Activated T-cell treated with anti-CD3 and anti-CD28 coated beads for 4 hours (primary cell): Measurements from ENCODE around the gene BEND7.

ENCODE experiments used
- DNase-seq: peaks from one replicate; pipeline ENCODE4 v3.0.0-alpha.2; 2020

The BEND7 gene

GRCh38 chr10:13520194-13520593 is 8.6 kb downstream of the BEND7 start:
- no peak for DNase-seq

- no peak for DNase-seq
Measured at GRCh38 chr10:13518076-13518692, 10.6 kb downstream of the BEND7 start.

GRCh38 chr10:13517675-13518074 is 11.1 kb downstream of the BEND7 start:
- DNase-seq = no peak

- DNase-seq = no peak
Measured at GRCh38 chr10:13516176-13516575, 12.6 kb downstream of the BEND7 start.

GRCh38 chr10:13515467-13515866 is 13.3 kb downstream of the BEND7 start:
- DNase-seq = no peak

- DNase-seq = no peak
Measured at GRCh38 chr10:13514296-13514695, 14.5 kb downstream of the BEND7 start.

DNA sequence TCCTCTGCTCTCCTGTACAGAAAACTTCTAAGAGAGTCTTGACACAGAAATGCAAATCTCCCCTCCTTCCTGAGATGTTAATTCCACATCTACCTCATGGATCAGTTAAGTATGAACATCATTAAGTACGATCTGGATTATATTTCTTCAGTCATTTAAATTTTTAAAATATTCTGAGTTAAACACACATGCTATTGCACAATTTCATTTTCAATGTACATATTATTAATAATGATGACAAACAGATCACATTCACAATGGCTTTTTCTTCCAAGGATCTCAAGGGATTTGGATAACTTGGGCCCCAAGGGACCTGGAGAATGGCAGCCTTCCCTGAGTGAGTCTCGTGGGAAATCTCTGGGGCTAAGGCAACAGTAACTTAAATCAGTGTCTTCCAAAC is 16.2 kb downstream of the BEND7 start:
- DNase-seq = no peak

GRCh38 chr10:13511409-13511808 is 17.4 kb downstream of the BEND7 start:
- DNase-seq = no peak

DNA sequence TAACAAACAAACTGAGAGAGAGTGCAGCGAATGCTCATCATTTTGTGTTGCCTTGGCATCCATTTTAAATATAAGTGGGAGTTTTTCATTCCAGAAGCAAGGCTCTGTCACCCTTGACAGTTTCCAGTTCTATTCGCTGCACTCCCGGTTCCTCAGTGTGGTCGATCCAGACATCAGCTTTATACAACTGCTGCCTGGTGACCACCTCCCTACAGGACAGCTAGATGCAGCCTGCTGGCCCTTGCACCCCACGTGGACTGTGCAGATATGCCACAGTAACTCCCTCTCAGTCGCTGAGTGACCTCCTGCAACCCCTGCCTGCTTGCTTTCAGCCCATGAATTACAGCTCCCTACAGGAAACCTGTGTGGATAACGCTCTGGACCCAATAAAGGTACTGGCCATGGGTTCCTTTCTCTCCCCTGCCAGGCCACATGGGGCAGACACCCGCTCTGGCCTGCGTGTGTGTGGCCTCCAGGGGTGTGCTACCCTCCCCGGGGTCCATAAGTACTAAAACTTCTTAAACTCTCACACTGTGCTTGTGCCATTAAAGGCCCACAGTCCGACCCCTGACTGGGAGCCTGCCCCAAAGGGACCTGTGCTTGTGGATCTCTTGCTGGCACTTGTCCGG is 23.6 kb downstream of the BEND7 start:
- no peak for DNase-seq

DNA sequence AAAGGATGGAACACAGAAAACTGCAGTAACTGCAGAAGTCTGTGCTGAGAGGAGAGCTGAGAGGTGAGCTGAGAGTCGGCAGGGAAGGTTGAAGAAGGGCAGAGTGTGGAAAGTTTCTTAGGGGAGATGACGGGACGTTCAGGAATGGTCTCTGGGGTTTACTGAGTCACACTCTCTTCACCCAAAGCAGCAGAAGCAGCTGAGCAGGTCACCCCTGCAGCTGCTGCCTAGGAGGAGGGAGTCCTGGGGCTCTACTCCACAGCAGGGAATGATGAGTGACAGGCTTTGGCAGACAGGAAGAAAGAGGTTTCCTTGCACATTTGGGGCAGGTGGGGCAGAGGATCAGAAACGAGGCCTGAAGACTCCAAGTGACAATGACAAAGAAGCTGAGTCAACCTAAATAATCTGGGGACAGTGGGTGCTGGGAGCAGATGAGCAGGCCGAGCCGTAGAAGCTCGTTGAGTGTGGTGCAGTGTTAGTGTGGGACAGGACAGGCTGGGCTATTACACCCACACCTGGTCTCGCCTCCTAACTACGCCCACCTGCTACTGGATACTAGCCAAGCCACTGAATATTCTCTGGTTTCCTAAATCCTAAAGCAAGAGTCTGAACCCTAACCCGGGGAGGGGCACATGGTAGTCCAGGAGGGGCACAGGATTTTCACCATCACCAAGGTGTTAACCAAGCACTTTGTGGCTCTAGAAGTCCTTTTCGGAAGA is 24.9 kb downstream of the BEND7 start:
- DNase-seq = no peak

DNA sequence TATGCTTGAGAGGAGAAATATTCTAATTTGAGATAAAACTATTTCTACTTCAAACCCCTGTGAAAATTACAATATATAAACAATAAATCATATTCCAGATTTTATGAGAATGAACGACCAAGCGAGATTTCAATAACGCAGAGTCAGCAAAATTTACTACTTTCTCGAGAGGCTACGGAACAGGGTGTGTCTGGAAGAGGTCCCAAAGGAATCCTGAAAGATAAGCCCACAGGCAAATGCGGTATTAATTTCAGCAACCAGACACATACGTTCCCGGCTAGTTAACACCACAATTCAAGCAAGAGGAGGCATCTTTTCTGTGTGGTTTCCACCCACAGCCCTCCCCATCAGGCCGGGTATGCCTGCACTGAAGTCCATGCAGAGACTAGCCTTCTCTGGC is 26.4 kb downstream of the BEND7 start:
- DNase-seq = no peak

DNA sequence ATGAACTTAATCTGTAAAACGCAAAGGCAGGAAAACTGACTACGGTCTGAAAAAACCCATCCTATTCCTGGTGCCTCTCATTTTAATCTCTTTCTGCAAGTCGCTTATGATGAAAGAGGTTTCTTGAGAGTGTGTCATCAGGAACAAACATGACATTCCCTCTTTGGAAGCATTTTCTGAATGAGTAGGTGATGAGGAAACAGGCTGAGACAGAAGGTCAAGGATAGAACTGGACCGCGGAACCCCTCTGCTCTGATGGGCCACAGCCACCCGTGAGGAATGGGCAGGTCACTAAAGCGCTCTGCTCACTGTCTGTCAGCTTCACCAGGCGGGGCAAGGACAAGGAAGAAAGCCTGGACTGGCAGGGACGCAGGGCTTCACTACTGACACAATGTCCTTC is 28.6 kb downstream of the BEND7 start:
- no peak for DNase-seq

GRCh38 chr10:13499150-13499549 is 29.7 kb downstream of the BEND7 start:
- no peak for DNase-seq

GRCh38 chr10:13496931-13497330 is 31.9 kb downstream of the BEND7 start:
- no peak for DNase-seq

- DNase-seq = no peak
Measured at GRCh38 chr10:13496164-13496563, 32.6 kb downstream of the BEND7 start.

DNA sequence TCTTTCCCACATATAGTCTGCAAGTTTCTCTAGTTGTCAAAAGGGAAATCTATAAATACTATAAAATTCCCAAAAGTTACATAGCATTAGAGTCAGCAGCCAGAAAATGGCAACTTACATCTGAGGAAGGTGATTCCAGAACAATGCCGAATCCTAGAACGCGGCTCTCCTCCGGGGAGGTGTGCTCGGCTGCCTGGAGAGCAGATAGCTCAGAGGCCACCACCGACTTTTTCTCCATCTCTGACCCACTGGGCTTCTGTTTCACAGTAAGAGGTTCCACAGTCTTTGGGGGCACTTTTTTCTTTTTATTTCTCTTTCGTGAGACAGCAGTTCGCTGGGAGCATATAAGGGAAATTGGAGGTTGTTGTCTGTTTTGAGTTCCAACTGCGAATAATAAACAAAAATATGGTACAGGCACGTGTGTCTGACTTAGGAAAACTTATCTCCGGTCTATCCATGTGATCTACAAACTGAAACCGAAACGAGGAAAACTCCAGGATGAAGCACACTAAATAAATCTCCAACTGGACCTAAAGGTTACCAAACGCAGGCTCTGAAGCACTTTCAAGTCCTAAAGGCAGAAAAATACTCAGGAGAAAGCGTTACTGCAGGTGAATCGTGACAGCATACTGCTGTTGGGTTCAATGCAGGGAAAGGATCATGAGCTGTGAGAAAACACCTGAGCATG is 36.2 kb downstream of the BEND7 start:
- no peak for DNase-seq

GRCh38 chr10:13491747-13492360 is 37.0 kb downstream of the BEND7 start:
- DNase-seq = no peak

GRCh38 chr10:13490503-13490902 is 38.3 kb downstream of the BEND7 start:
- no peak for DNase-seq

GRCh38 chr10:13489035-13489599 is 39.7 kb downstream of the BEND7 start:
- no peak for DNase-seq

GRCh38 chr10:13485623-13486022 is 43.2 kb downstream of the BEND7 start:
- no peak for DNase-seq

DNA sequence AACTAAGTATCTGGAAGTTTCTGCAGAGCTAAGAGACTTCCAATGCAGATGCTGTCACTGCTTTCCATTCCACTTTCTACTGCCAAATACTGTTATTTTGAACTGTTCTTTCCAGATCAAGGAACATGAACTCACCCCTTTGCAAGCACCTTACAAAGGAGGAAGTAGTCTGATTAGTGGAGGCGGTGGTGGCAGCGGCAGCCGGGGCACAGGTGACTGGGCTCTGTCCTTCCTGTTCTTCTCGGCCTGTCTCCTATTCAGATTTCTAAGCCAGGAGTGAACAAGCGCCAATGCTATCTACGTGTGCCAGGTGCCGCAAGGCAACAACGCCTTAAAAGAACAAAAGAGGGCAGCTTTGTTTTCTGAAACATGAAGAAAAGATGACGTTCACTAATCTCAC is 44.9 kb downstream of the BEND7 start:
- no peak for DNase-seq

GRCh38 chr10:13483073-13483472 is 45.7 kb downstream of the BEND7 start:
- no peak for DNase-seq

GRCh38 chr10:13481690-13482089 is 47.1 kb downstream of the BEND7 start:
- no peak for DNase-seq
